Immature natural killer cell (primary cell): ENCODE results near the gene STC2. TPM values are rescaled to one million over a fixed set of nuclear protein-coding genes. Genes with fewer than 3 reads are reported as not detected.

Source experiments
- DNase-seq, 3 donors: peaks; one replicate each; pipeline ENCODE4 v3.0.0; 2022; ENCODE audit warnings: mixed read lengths in 1 of 3
- H3K27ac Mint-ChIP-seq, 6 donors: one replicate each; pipeline ENCODE4 v1.8.0; 2020; ENCODE audit warnings: mixed read lengths in 6 of 6, mild to moderate bottlenecking in 5 of 6, inconsistent platforms in 4 of 6, moderate library complexity in 3 of 6
- H3K27me3 Mint-ChIP-seq, 3 donors: one replicate each; pipeline ENCODE4 v1.8.0; 2020 to 2021; ENCODE audit warnings: low read depth in 3 of 3, mild to moderate bottlenecking in 3 of 3, mixed read lengths in 3 of 3, moderate library complexity in 3 of 3, inconsistent platforms in 1 of 3
- H3K36me3 Mint-ChIP-seq, 3 donors: one replicate each; pipeline ENCODE4 v1.8.0; 2020; ENCODE audit warnings: mixed read lengths in 3 of 3, inconsistent platforms in 2 of 3, mild to moderate bottlenecking in 2 of 3
- H3K4me1 Mint-ChIP-seq, 2 donors: one replicate each; pipeline ENCODE4 v1.8.0; 2020; ENCODE audit warnings: inconsistent platforms in 2 of 2, mild to moderate bottlenecking in 2 of 2, mixed read lengths in 2 of 2, moderate library complexity in 1 of 2
- H3K4me3 Mint-ChIP-seq, 5 donors: one replicate each; pipeline ENCODE4 v1.8.0; 2020; ENCODE audit warnings: mild to moderate bottlenecking in 5 of 5, mixed read lengths in 5 of 5, inconsistent platforms in 3 of 5, moderate library complexity in 3 of 5
- H3K9me3 Mint-ChIP-seq, 6 donors: one replicate each; pipeline ENCODE4 v1.8.0; 2020; ENCODE audit warnings: mild to moderate bottlenecking in 6 of 6, mixed read lengths in 6 of 6, inconsistent platforms in 4 of 6, moderate library complexity in 3 of 6
- polyA plus RNA-seq, 3 donors: library from polyadenylated mRNA; unstranded; fragments of 300-500 nt; fragmentation: Illumina TruSeq; gene quantifications; one replicate each; pipeline ENCODE4 v1.2.3, GENCODE V29; 2021

STC2 gene
- polyA plus RNA-seq, 3 donors from 2014 or later = not detected

GRCh38 chr5:173323799-173324114 is 4.5 kb downstream of the STC2 start:
- H3K9me3 Mint-ChIP-seq = no peaks in the 10 kb centered on the region
- no peaks in the 10 kb centered on the region for H3K36me3 Mint-ChIP-seq
- no peak overlapping the region for H3K4me3 Mint-ChIP-seq
- peaks cover 8 to 25% (median 22%) of the 10 kb centered on the region in 3 donors for H3K27me3 Mint-ChIP-seq
- DNase-seq = no peak
- H3K4me1 Mint-ChIP-seq = no peaks in the 10 kb centered on the region
- no peak overlapping the region for H3K27ac Mint-ChIP-seq

DNA sequence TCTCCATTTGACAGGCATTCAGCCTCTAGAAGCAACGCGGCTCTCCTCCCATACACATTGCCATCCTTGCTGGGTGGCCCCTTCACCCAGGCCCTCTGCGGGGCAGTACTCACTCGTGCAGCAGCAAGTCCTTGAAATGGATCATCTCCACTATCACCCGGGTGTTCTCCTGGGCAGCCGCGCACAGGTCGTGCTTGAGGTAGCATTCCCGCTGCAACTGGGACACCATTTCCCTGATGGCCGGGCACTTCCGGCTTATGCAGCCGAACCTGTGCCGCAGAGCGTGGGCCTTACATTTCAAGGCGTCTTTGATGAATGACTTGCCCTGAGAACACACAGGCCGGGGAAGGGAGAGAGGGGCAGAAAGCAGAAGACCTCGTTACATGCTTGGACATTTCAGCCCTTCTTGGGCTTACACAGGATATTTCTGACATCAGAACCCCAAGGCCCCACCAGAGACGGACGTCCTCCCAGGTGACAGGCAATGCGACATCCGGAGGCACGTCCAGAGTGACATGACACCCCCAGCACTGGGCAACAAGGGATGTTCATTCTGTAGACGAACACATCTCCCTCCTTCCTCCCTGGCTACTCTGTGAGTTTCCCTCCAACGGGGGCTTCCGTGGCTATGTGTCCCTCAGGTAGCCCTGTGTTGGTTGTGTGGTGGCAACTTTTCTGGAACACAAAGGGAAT is 5.0 kb downstream of the STC2 start:
- no peak overlapping the region for H3K27ac Mint-ChIP-seq
- H3K4me3 Mint-ChIP-seq = no peak overlapping the region
- no peaks in the 10 kb centered on the region for H3K36me3 Mint-ChIP-seq
- no peaks in the 10 kb centered on the region for H3K4me1 Mint-ChIP-seq
- H3K9me3 Mint-ChIP-seq = no peaks in the 10 kb centered on the region
- H3K27me3 Mint-ChIP-seq = peaks cover 8 to 25% (median 18%) of the 10 kb centered on the region in 3 donors
- no peak for DNase-seq

DNA sequence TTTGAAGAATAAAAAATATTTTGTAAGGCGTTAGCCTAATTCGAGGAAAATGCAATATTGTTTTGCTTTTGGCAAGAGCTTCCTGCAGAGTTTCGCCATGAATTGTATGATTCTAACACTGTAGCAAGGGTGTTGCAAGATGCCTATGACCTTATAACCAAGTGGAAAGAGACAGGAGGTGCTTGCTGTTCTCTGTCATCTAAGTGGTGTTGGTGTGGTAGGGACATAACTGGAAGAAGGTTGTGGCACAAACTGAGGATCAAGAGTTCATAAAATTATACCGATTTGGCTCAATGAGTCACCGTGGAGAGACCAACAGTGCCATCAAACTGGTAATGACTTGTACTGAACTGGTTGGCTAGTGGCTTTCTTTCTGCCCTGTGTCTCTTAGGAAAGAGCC is 6.3 kb downstream of the STC2 start:
- Mint-ChIP-seq H3K4me3 (no peak overlapping the region), H3K4me1 (no peaks in the 10 kb centered on the region), H3K36me3 (no peaks in the 10 kb centered on the region), H3K27ac (no peak overlapping the region), H3K27me3 (peaks cover 8 to 27% (median 16%) of the 10 kb centered on the region in 3 donors), H3K9me3 (no peaks in the 10 kb centered on the region)
- no peak for DNase-seq

DNA sequence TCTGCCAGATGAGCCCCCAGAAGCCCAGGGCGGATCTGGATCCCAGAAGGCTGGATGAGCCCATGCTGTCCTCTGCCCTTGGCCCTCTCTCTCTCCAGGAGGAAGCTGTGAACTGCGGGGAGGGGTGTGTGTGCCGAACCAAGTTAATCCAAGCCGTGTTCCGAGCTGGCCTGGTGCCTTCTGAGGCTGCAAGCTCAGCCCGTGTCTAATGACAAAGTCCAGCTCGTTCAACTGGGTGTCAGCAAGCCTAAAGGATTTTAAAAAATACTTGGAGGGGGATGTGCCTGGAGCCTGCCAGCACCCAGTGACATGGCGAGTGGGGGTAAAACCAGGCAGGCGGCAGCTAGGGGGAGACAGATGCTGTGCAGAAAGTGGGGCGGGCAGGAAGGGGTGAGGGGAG is 8.0 kb downstream of the STC2 start:
- H3K4me3 Mint-ChIP-seq = no peak overlapping the region
- no peaks in the 10 kb centered on the region for H3K36me3 Mint-ChIP-seq
- H3K27ac Mint-ChIP-seq = no peak overlapping the region
- H3K27me3 Mint-ChIP-seq = peaks cover 2 to 25% (median 15%) of the 10 kb centered on the region in 3 donors
- DNase-seq = no peak
- H3K4me1 Mint-ChIP-seq = no peaks in the 10 kb centered on the region
- no peaks in the 10 kb centered on the region for H3K9me3 Mint-ChIP-seq

GRCh38 chr5:173319646-173320045 is 8.6 kb downstream of the STC2 start:
- Mint-ChIP-seq H3K27me3 (peaks cover 2 to 20% (median 13%) of the 10 kb centered on the region in 3 donors), H3K9me3 (no peaks in the 10 kb centered on the region), H3K27ac (no peak overlapping the region), H3K36me3 (no peaks in the 10 kb centered on the region), H3K4me1 (no peaks in the 10 kb centered on the region), H3K4me3 (no peak overlapping the region)
- no peak for DNase-seq

DNA sequence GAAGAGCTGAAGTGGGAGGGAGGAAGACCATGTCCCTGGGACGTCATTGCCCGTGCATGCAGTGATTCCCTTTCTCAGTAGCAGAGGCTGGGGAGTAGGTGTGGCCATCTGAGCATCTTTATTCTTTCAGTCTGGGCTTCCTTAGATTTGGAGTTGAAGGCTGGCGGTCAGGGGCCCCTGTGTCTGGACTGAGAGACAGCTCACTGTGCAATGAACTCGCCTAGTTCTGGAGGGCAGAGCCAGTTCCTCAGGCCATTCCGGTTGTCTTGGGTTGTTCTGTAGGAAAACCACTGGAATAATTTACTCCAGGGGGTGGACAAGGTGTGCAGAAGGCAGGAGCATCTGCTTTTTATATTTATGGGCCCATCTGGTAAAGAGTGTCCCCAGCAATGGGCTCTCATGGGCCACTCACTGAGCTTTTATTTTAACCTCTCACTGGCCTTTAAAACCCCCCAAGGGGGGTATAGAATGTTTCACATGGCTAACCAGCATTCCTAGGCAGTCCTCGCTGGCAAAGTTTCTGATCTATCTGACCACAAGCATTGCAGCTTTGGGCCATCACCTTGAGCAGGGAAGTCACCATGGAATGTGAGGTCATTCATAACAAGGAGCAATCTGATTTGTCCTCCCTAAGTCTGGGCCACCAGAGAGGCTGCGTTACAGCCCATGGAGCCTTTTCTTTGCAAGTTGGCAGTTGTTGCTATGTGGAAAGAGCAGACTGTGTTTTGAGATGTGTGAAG is 9.2 kb downstream of the STC2 start:
- Mint-ChIP-seq H3K27me3 (peaks cover 2 to 20% (median 13%) of the 10 kb centered on the region in 3 donors), H3K27ac (no peak overlapping the region), H3K36me3 (no peaks in the 10 kb centered on the region), H3K4me3 (no peak overlapping the region), H3K4me1 (no peaks in the 10 kb centered on the region), H3K9me3 (no peaks in the 10 kb centered on the region)
- DNase-seq = no peak

DNA sequence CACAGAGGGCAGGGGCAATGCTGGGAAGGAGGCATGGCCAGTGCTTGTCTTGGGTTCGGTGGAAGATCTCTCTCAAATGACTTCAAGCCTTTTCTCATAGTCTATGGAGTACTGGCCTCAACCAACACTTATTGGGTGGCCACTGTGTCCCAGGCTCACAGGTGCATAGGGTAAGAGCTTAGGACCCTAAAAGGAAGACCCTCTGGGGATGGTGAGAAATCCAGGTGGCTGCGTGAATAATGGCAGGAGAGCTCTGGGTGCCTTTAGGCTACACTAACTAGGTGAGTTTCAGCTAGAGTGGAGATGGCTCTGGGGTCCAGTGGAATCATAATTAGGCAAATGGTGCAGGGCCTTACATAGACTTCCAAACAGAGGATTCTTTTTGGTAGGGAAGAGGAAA is 9.9 kb downstream of the STC2 start:
- no peak overlapping the region for H3K4me3 Mint-ChIP-seq
- peaks cover 4 to 16% (median 10%) of the 10 kb centered on the region in 3 donors for H3K27me3 Mint-ChIP-seq
- no peak for DNase-seq
- no peaks in the 10 kb centered on the region for H3K36me3 Mint-ChIP-seq
- H3K27ac Mint-ChIP-seq = no peak overlapping the region
- no peaks in the 10 kb centered on the region for H3K9me3 Mint-ChIP-seq
- no peaks in the 10 kb centered on the region for H3K4me1 Mint-ChIP-seq

DNA sequence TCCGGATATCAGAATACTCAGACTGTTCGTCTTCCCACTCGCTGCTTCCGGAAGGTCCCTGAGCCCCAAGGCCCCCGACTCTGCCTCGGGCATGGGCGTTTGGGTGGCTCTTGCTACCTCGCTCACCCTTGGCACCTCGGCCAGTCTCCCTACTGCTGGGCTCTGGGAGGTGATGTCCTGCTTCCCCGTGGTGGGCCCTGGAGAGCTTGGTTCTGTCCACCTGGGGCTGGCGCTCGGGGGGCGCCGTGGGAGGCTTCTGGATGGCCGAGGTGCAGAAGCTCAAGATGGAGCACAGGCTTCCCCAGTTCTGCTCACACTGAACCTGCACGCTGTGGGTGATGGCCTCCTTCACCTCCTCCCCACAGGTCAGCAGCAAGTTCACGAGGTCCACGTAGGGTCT is 10.4 kb downstream of the STC2 start:
- Mint-ChIP-seq H3K27me3 (peaks cover 4 to 16% (median 10%) of the 10 kb centered on the region in 3 donors), H3K4me3 (no peak overlapping the region), H3K9me3 (no peaks in the 10 kb centered on the region), H3K36me3 (no peaks in the 10 kb centered on the region), H3K4me1 (no peaks in the 10 kb centered on the region), H3K27ac (no peak overlapping the region)
- DNase-seq = no peak

GRCh38 chr5:173317091-173317730 is 11.0 kb downstream of the STC2 start:
- no peak for DNase-seq
- H3K9me3 Mint-ChIP-seq = no peaks in the 10 kb centered on the region
- peaks cover 4 to 16% (median 10%) of the 10 kb centered on the region in 3 donors for H3K27me3 Mint-ChIP-seq
- H3K36me3 Mint-ChIP-seq = no peaks in the 10 kb centered on the region
- no peaks in the 10 kb centered on the region for H3K4me1 Mint-ChIP-seq
- no peak overlapping the region for H3K27ac Mint-ChIP-seq
- H3K4me3 Mint-ChIP-seq = no peak overlapping the region

DNA sequence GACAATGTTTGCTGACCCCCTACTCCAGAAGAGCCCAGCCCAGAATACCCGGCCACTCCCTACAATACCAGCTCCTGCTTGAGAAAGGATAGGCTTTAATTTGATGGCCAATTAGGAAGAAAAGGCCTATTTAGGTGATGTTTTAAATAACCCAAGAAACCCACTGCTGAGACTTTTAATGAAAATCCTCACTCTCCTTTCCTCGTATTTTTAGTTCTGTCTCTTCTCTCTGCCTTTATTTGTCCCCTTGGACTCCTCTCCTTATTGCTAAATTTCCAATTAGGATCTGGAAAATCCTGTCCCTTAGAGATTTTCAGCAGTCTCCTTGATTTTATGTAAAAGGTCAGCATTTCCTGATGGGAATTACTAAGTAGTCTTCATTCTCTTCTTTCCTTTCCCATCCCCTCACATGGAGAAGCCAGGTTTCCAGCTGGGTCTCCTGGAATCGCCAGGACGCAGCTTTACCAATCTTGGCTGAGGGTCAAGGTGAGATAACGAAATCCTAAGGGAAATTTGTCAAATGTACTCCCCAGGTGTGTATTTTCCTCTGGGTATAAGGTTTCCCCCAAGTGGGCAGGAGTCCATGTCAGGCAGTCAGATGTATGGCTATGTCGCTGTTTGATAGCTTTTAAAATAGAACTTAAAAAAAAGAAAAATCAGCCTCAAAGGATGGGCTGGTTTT is 11.7 kb downstream of the STC2 start:
- no peaks in the 10 kb centered on the region for H3K4me1 Mint-ChIP-seq
- H3K4me3 Mint-ChIP-seq = no peak overlapping the region
- no peak for DNase-seq

DNA sequence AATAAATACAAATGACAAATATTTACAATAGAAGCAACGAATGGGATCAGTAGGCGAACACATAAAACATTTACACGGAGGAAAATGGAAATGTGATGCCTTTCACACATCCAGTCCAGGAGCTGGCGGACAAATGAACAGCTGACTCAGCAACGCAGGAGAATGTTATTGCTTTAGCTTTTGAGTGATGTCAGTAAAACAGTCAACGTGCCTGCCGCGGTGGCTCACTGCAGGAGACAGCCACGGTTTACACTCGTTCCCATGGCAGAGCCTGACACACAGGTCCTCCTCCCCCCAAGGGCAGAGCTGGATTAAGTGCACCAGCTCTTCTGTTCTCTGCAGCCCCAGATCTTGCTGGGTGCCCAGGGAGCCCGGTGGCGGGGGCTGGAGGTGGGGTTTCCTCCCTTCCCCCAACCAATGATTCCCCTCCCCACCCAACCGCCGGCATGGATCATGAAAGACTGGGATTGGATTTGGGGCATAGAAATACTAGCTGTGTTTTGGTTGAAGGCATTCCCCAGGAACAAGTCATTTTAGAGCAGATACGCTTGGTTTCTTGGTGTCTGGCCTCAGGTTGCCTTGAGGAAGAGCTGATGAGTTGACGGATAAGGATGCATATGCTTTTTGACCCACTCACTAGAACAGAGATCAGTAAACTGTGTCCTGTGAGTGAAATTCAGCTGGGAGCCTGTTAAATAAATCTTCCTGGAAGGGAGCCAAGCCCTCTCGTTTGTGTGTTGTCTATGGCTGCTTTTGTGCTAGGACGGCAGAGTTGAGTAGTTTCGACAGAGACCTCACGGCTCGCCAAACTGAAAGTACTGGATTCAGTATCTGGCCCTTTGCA is 12.5 kb downstream of the STC2 start:
- Mint-ChIP-seq H3K9me3 (no peaks in the 10 kb centered on the region), H3K36me3 (no peaks in the 10 kb centered on the region), H3K4me3 (no peak overlapping the region), H3K27me3 (peaks cover 4 to 23% (median 5%) of the 10 kb centered on the region in 3 donors), H3K27ac (no peak overlapping the region), H3K4me1 (no peaks in the 10 kb centered on the region)
- DNase-seq = no peak

More for the DNA sequence above, 11.7 kb downstream of the STC2 start:
- Mint-ChIP-seq H3K27me3 (peaks cover 4 to 23% (median 10%) of the 10 kb centered on the region in 3 donors), H3K36me3 (no peaks in the 10 kb centered on the region), H3K27ac (no peak overlapping the region), H3K9me3 (no peaks in the 10 kb centered on the region)

DNA sequence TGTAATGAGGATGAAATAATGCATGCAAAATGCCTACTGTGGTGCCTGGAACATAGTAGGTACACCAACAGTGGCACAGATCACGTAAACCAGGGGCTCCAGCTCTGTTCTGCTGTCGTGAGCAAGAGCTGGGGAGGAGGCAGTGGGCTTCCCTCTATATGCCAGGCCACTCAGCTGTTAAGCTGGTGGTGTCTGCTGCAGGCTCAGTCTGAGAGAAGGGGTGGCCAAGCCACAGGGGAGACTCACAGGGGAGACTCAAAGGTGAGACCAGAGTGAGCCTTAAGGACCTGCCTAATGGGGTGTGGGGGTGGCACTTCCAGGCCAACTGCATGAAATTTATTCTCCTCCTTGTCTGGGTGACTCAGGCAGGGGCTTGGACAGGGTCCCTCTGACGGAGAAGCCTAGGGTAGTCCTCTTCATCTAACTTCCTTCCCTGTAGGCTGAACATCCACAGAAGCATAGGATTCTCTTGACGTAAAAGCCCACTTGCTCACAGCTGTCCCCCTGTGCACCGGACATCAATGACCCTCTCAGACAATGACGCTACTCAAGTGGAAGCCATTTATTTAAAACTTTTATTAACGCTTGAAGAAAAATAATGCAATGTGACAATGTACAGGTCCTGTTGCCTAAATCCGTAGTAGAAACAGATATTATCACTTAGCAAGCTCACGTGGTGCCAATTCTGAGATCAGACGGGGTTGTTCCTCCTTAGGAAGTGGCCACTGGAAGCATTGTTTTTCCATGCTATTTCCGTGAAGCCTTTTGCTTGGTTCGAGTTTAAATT is 13.9 kb downstream of the STC2 start:
- Mint-ChIP-seq H3K36me3 (no peaks in the 10 kb centered on the region), H3K4me1 (no peaks in the 10 kb centered on the region), H3K27me3 (peaks cover 4 to 23% (median 5%) of the 10 kb centered on the region in 3 donors), H3K4me3 (no peak overlapping the region), H3K27ac (no peak overlapping the region), H3K9me3 (no peaks in the 10 kb centered on the region)
- no peak for DNase-seq

DNA sequence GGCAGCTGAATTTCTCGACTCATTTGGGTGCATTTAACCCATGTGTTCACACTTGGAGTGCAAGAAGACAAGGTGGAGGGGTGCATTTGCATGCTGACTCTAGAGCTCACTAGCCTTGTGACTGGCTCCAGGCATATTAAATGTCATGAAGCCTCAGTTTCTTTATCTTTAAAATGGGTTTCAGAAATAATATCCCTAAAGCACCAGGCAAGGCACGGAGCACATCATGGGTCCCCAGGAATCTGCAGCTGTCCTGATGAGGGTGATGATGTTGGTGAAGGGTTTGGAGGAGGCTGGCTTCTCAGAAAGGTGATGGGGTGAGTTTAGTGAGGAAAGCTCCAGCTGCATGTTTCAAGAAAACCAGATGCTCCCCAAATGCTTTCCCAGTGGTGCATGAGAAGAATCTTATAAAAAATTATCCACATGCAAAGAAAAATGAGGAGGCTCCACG is 14.8 kb downstream of the STC2 start:
- H3K36me3 Mint-ChIP-seq = no peaks in the 10 kb centered on the region
- no peak for DNase-seq
- no peaks in the 10 kb centered on the region for H3K4me1 Mint-ChIP-seq
- peaks cover 4 to 17% (median 8%) of the 10 kb centered on the region in 3 donors for H3K27me3 Mint-ChIP-seq
- no peak overlapping the region for H3K4me3 Mint-ChIP-seq
- no peaks in the 10 kb centered on the region for H3K9me3 Mint-ChIP-seq
- H3K27ac Mint-ChIP-seq = no peak overlapping the region
